UCSD-AML1 (cell line): ENCODE measurements around the gene BID.
A peak's percentile ranks its signal among the peaks of the same experiment; 100 is the strongest.

Source experiments
- DNase-seq: peaks from one replicate; lab custom pipeline; 2025; ENCODE audit not compliant: unreplicated experiment; lab: John Stamatoyannopoulos, UW

Gene BID

GRCh38 chr22:17803609-17804270 lies 29.5 kb upstream of the BID start:
- DNase-seq: no peak

- no peak for DNase-seq
These were observed 28.6 kb upstream of the BID start for GRCh38 chr22:17802822-17803221.

DNA sequence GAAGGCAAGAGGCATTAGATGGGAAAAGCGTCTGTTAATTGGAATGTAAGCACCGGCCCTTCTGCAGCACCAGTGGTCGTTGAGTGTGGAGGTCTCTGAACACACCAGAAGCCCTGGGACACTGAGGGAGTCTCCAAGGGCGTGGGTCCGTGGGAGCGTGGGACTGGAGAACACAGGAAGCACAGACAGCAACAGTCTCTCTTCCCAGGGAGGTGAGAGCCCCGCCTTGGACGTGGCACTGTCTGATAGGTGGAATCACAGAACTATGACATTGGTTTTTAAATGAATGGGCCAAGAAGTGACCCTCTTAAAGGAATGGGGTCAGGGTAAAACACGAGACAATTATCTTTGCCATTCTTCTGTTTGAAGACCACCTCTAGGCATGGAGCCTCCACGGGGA lies 28.1 kb upstream of the BID start:
- DNase-seq: no peak

- peak; percentile 28 for DNase-seq
These were observed 23.7 kb upstream of the BID start for GRCh38 chr22:17797721-17798559.

DNA sequence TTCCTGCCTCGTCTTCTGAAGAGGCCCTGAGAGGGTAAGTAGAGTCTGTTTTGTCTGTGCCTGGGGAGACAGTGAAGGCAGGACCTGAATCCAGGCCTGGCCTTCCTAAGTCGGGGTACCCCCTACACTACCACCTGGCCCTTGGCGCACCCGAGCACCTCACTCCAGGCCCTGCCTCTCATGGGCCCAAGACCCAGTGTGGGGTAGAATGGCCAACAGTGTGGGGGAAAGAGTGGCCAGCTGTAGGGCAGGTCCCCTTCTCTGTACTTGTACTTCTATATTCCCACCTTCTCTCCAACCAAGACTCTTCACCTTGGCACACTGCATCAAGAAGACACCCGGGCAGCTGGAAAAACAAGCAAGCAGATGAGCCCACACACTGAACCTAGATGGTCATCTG lies 22.4 kb upstream of the BID start:
- no peak for DNase-seq

- DNase-seq: no peak
These were observed 21.6 kb upstream of the BID start for GRCh38 chr22:17795661-17796548.

DNA sequence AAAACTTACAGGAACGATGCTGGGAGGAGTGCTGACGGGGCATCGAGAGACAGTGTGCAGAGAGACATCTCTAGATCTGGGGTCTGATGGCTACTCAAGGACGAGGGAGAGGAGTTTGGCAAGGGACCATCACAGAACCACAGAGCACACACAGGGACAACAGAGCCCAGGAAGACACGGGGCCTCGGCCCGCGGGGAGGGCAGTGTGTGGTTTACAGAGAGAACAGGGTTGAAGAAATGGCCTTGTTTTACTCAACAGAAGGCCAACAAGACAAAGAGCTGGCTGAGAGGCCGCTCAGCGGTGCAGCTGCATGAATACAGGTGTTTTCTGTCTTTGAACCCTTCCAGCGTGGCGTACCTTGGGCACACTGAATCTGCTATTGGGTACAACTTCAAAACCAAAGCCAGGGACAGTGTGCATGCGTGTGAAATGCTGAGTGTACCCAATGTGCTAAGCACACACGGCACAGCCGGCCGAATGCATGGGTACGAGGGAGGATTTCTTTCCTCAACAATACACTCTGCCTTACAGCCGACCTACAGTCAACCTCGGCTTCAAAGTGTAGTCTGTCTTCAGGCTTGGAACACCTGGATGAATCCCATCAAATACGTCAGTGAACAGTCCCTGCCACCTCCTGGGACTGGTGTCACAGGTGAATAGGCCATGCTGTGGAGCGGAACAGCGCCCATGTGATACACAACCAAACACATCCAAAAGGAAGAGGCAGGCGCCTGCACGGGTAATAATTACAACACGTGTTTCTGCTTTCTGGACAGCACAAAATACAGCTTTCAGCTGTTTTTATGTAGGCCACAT lies 20.7 kb upstream of the BID start:
- no peak for DNase-seq

GRCh38 chr22:17792854-17793434 lies 18.7 kb upstream of the BID start:
- no peak for DNase-seq

- no peak for DNase-seq
These were observed 18.0 kb upstream of the BID start for GRCh38 chr22:17792299-17792698.

- DNase-seq: no peak
These were observed 16.9 kb upstream of the BID start for GRCh38 chr22:17791196-17791595.

- DNase-seq: no peak
These were observed 15.3 kb upstream of the BID start for GRCh38 chr22:17789379-17790200.

DNA sequence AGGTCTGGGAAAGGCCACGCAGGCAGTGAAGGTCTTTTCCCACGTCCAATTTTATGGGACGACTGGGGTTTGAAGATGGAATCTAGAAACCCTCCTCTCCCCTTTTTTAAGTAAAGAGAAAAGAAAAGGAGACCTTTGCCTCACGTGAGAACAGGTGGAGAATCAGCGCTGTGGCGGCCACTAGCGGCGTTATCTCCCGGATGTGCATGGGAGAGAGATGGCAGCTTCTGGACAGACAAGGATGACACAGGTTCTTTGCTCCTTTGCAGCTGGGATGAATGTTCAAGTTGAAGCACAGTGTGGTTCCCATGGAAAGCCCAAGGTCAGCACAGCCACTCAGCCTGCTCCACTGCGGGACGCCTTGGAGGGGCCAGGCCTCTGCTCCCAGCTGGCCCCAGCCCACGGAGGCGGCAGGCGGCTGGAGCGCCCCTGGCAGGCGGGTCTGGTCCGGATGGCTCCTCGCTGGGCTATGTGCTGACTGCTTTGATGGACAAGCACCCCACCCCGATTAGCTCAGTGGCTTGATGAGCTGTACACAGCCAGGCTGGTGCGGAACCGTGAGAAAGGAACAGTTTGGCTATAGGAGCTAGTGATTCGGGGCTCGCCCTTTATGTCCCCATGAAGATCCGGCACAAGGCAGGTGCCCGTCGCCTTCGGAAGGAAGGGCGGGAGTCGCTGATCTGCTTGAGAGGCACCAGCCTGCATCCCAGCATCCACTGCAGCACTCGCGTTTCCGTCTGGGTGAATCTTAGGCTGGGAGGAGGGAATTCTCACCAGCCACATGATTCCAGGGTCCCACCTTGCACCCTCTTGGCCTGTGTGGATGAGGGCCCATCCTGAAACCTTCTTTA lies 14.5 kb upstream of the BID start:
- DNase-seq: no peak

DNA sequence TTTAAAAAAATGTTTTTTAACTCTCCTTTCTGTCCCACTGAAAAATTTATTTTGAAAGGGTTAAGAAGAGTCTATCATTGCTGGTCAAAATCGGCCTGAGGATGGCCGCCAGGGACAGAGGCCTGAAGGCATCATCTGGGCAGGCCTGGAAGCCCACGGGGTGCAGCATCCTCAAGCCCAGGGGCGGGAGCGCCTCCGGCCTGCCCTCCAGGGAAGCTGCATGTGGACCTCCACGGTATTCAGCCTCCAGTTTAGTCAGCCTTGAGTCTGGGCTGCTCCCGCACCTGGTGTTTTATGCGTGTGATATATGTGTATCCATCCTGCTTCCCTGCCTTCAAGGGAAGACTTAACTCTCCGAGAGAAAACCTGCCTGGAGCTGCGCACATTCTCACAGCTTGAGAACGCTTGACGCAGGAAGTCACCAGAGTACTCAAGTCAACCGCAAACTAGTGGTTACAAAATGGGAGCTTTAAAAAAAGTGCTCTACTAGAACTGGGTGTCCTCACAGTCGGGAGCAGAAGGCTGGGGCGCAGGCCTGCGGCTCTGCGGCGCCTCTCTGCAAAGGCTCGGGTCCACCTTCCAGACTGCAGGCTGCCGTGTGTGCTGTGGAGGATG lies 13.6 kb upstream of the BID start:
- DNase-seq: no peak

DNA sequence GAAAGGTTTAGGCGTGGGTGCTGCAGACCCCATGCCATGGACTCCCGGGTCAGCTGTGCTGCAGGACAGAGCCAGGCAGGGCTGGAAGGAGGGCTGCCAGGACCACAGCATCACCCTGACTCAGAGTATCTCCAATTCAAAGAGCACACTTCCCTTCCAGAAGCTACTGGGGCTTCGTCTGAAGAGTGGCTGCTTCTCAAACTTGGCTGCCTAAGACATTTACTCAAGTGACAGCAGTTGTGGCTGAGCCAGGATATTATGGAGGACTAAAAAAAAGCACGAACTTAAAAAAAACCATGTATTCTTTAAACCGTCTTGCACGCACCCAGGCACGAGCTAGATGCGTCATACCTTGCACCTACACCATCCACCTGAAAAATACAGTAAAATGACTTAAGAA lies 13.0 kb upstream of the BID start:
- DNase-seq: no peak

GRCh38 chr22:17786435-17787161 lies 12.3 kb upstream of the BID start:
- peak; percentile 56 for DNase-seq

GRCh38 chr22:17785185-17786184 lies 11.2 kb upstream of the BID start:
- peak; percentile 72 for DNase-seq
